Fibroblast of pulmonary artery (primary cell): Measurements from ENCODE around the gene FLT3.
A peak's percentile ranks its signal among the peaks of the same experiment; 100 is the strongest.

Experiments
- DNase-seq: peaks from one replicate; pipeline ENCODE4 v3.0.0-alpha.2; 2010; ENCODE audit warnings: low read depth
- H3K4me3 ChIP-seq: replicated peaks from 2 replicates; pipeline ENCODE4 v1.5.1; 2011; ENCODE audit warnings: low read depth, mild to moderate bottlenecking, control low read depth, low read length, moderate library complexity
- CTCF ChIP-seq: IDR thresholded peaks from 2 replicates; pipeline ENCODE4 v1.5.1; 2011; ENCODE audit warnings: mild to moderate bottlenecking, control low read depth, low read length, inconsistent platforms; ENCODE audit errors: missing control alignments

The FLT3 gene

GRCh38 chr13:27961227-27962085 lies 138.9 kb downstream of the FLT3 start:
- H3K4me3 ChIP-seq = no peak overlapping the region
- no peak for TF ChIP-seq CTCF
- no peak for DNase-seq

GRCh38 chr13:27960362-27961226 lies 139.8 kb downstream of the FLT3 start:
- H3K4me3 ChIP-seq = no peak overlapping the region
- DNase-seq = peak; percentile 31
- TF ChIP-seq CTCF = peak; percentile 22

- H3K4me3 ChIP-seq = no peak overlapping the region
- no peak for DNase-seq
- TF ChIP-seq CTCF = no peak
Measured at GRCh38 chr13:27959976-27960361, 140.4 kb downstream of the FLT3 start.

GRCh38 chr13:27956576-27957300 lies 143.6 kb downstream of the FLT3 start:
- DNase-seq = no peak
- TF ChIP-seq CTCF = no peak
- H3K4me3 ChIP-seq = no peak overlapping the region

GRCh38 chr13:27955014-27955591 lies 145.3 kb downstream of the FLT3 start:
- H3K4me3 ChIP-seq = no peak overlapping the region
- TF ChIP-seq CTCF = no peak
- DNase-seq = no peak

GRCh38 chr13:27954406-27954851 lies 145.9 kb downstream of the FLT3 start:
- no peak for TF ChIP-seq CTCF
- DNase-seq = peak; percentile 13
- peak overlapping the region; percentile 21 for H3K4me3 ChIP-seq
